GM18499 (cell line): ENCODE results near the gene ZNF362.

Experiments
- ATAC-seq: cut with Tn5 transposase; IDR thresholded peaks from one replicate; pipeline ENCODE4 v1.9.1; 2021; ENCODE audit warnings: moderate number of reproducible peaks; ENCODE audit not compliant: insufficient read depth, unreplicated experiment

ZNF362 gene

GRCh38 chr1:33266766-33267165, 10.5 kb downstream of the ZNF362 start:
- no peak for ATAC-seq

- no peak for ATAC-seq
These were observed 11.3 kb downstream of the ZNF362 start for GRCh38 chr1:33267468-33268205.

GRCh38 chr1:33268457-33268856, 12.2 kb downstream of the ZNF362 start:
- no peak for ATAC-seq

- no peak for ATAC-seq
These were observed 12.8 kb downstream of the ZNF362 start for GRCh38 chr1:33268927-33269610.

- ATAC-seq: no peak
These were observed 13.3 kb downstream of the ZNF362 start for GRCh38 chr1:33269621-33270020.

- ATAC-seq: no peak
These were observed 14.1 kb downstream of the ZNF362 start for GRCh38 chr1:33270379-33270778.

- ATAC-seq: no peak
These were observed 14.6 kb downstream of the ZNF362 start for GRCh38 chr1:33270808-33271465.

- no peak for ATAC-seq
These were observed 15.6 kb downstream of the ZNF362 start for GRCh38 chr1:33271666-33272505.

GRCh38 chr1:33272509-33272908, 16.2 kb downstream of the ZNF362 start:
- no peak for ATAC-seq

- ATAC-seq: no peak
These were observed 16.6 kb downstream of the ZNF362 start for GRCh38 chr1:33272930-33273329.

GRCh38 chr1:33273406-33273805, 17.1 kb downstream of the ZNF362 start:
- ATAC-seq: no peak

GRCh38 chr1:33273961-33274371, 17.7 kb downstream of the ZNF362 start:
- no peak for ATAC-seq

GRCh38 chr1:33274446-33274845, 18.2 kb downstream of the ZNF362 start:
- ATAC-seq: no peak

- ATAC-seq: no peak
These were observed 18.9 kb downstream of the ZNF362 start for GRCh38 chr1:33275195-33275594.

- ATAC-seq: no peak
These were observed 19.6 kb downstream of the ZNF362 start for GRCh38 chr1:33275706-33276572.

- ATAC-seq: no peak
These were observed 20.4 kb downstream of the ZNF362 start for GRCh38 chr1:33276573-33277298.

- no peak for ATAC-seq
These were observed 21.3 kb downstream of the ZNF362 start for GRCh38 chr1:33277488-33278084.

GRCh38 chr1:33280091-33280661, 23.9 kb downstream of the ZNF362 start:
- no peak for ATAC-seq
